ENCODE data around the gene PTBP1.
A peak's percentile ranks its signal among the peaks of the same experiment; 100 is the strongest.

The PTBP1 gene

DNA sequence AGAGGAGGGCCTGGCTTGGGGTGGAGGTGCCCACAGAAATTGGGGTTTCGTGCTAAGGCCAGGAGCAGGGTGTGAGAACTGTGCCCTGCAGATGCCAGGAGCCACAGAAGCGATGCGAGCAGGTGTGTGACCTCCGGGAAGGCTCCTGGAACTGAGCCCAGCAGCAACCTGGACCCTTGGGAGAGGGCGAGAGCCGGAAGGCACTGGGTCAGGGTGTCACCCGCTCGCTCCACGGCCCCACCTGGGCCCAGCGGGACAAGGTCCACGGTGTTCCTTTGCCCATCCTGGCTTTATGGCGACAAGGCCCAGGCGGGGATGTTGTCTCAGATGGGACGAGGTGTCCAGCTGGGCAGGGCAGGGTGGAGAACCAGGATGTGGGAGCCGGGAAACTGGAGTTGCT lies 42.2 kb upstream of the PTBP1 start:
- Histone ChIP-seq H4K20me1 (no peaks in the 10 kb centered on the region; a peak in 1 of 22 replicates), H3K27ac (no peak overlapping the region), H3K9me3 (replicated peaks in 1 of 11) (peaks cover 29 to 40% (median 38%) of the 10 kb centered on the region in 11 experiments), H3K9ac (peak overlapping the region in 1 of 11 experiments; percentile 44; a peak in 1 of 22 replicates), H3K36me3 (no peaks in the 10 kb centered on the region), H3K27me3 (no peaks in the 10 kb centered on the region), H3K4me2 (peak overlapping the region in 5 of 11 experiments; percentile 2 to 63 (median 11); a peak in 1 of 22 replicates), H3K4me1 (peaks cover 12 to 47% (median 30%) of the 10 kb centered on the region in 10 experiments), H3K4me3 (no peak overlapping the region)
- no peak for TF ChIP-seq Cebpa-rat (IDR thresholded peaks at IDR 0.05)

DNA sequence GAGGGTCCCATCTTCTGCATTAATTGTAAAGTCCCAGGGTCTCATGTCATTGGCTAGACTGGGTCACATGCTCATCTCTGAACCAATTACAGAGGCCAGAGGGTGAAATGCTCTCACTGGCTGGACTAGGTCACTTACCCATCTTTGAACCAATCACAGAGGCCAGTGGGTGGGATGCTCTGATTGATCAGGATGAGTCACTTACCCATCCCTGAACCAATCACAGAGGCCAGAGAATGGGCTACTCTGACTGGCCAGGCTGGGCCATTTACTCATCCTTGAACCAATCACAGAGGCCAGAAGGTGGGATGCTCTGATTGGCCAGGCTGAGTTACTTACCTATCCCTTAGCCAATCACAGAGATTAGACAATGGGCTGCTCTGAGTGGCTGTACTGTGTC lies 41.0 kb upstream of the PTBP1 start:
- no peak for TF ChIP-seq Cebpa-rat (IDR thresholded peaks at IDR 0.05)

DNA sequence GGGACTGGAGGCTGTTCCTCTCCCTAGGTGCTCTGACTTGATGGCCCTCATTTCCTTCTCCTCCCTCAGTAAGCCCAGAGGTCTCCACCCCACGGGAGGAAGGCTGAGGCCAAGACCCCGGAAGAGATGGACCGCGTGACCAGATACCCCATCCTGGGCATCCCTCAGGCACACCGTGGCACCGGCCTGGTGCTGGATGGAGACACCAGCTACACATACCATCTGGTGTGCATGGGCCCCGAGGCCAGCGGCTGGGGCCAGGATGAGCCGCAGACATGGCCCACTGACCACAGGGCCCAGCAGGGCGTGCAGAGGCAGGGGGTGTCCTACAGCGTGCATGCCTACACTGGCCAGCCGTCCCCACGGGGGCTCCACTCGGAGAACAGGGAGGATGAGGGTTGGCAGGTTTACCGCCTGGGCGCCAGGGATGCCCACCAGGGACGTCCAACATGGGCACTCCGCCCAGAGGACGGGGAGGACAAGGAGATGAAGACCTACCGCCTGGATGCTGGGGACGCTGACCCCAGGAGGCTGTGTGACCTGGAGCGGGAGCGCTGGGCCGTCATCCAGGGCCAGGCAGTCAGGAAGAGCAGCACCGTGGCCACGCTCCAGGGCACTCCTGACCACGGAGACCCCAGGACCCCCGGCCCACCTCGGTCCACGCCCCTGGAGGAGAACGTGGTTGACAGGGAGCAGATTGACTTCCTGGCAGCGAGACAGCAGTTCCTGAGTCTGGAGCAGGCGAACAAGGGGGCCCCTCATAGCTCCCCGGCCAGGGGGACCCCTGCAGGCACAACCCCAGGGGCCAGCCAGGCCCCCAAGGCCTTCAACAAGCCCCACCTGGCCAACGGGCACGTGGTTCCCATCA lies 40.2 kb upstream of the PTBP1 start:
- no peak for TF ChIP-seq Cebpa-rat (IDR thresholded peaks at IDR 0.05)
- Histone ChIP-seq H3K36me3 (no peaks in the 10 kb centered on the region), H3K4me2 (peak overlapping the region in 1 of 11 experiments; percentile 10; a peak in 1 of 22 replicates)

More for the DNA sequence above, 41.0 kb upstream of the PTBP1 start:
- Histone ChIP-seq H3K27me3 (no peaks in the 10 kb centered on the region), H3K27ac (no peak overlapping the region), H4K20me1 (no peaks in the 10 kb centered on the region; a peak in 1 of 22 replicates), H3K9me3 (replicated peaks in 1 of 11) (peaks cover 30 to 42% (median 39%) of the 10 kb centered on the region in 11 experiments), H3K4me3 (no peak overlapping the region; a peak in 1 of 20 replicates), H3K4me1 (peaks cover 12 to 44% (median 28%) of the 10 kb centered on the region in 10 experiments), H3K9ac (no peak overlapping the region), H3K4me2 (no peak overlapping the region), H3K36me3 (no peaks in the 10 kb centered on the region)

DNA sequence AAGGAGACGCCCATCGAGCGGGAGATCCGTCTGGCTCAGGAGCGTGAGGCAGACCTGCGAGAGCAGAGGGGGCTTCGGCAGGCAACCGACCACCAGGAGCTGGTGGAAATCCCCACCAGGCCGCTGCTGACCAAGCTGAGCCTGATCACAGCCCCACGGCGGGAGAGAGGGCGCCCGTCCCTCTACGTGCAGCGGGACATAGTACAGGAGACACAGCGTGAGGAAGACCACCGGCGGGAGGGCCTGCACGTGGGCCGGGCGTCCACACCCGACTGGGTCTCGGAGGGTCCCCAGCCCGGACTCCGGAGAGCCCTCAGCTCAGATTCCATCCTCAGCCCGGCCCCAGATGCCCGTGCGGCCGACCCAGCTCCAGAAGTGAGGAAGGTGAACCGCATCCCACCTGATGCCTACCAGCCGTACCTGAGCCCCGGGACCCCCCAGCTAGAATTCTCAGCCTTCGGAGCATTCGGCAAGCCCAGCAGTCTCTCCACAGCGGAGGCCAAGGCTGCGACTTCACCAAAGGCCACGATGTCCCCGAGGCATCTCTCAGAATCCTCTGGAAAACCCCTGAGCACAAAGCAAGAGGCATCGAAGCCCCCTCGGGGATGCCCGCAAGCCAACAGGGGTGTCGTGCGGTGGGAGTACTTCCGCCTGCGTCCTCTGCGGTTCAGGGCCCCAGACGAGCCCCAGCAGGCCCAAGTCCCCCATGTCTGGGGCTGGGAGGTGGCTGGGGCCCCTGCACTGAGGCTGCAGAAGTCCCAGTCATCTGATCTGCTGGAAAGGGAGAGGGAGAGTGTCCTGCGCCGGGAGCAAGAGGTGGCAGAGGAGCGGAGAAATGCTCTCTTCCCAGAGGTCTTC lies 39.2 kb upstream of the PTBP1 start:
- Histone ChIP-seq H3K9ac (no peak overlapping the region), H3K36me3 (no peaks in the 10 kb centered on the region), H4K20me1 (no peaks in the 10 kb centered on the region), H3K27me3 (no peaks in the 10 kb centered on the region; a peak in 1 of 22 replicates), H3K9me3 (replicated peaks in 1 of 11) (peaks cover 37 to 53% (median 44%) of the 10 kb centered on the region in 11 experiments), H3K4me3 (no peak overlapping the region), H3K4me2 (no peak overlapping the region), H3K4me1 (peaks cover 8 to 29% (median 20%) of the 10 kb centered on the region in 10 experiments; a peak in 19 of 20 replicates), H3K27ac (no peak overlapping the region)
- no peak for TF ChIP-seq Cebpa-rat (IDR thresholded peaks at IDR 0.05)

More for the DNA sequence above, 40.2 kb upstream of the PTBP1 start:
- no peak overlapping the region; a peak in 1 of 20 replicates for H3K4me3 ChIP-seq
- no peaks in the 10 kb centered on the region for H4K20me1 ChIP-seq
- H3K4me1 ChIP-seq = peaks cover 12 to 36% (median 25%) of the 10 kb centered on the region in 10 experiments
- H3K9me3 ChIP-seq (replicated peaks in 1 of 11) = peaks cover 35 to 48% (median 44%) of the 10 kb centered on the region in 11 experiments
- H3K27ac ChIP-seq = no peak overlapping the region
- no peak overlapping the region for H3K9ac ChIP-seq
- no peaks in the 10 kb centered on the region; a peak in 1 of 22 replicates for H3K27me3 ChIP-seq

DNA sequence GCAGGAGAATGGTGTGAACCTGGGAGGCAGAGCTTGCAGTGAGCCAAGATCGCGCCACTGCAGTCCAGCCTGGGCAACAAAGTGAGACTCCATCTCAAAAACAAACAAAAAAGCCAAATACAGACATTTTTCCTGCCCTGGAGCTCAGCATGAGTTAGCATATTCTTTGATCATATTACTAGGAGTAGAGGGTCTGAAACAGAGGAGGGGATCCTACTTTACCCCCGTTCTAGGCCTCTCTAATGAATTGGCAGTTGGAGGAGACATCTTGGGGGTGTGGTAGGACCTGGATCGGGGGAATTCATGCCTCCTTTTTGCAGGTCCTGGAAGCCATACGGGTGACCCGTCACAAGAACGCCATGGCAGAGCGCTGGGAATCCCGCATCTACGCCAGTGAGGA lies 34.1 kb upstream of the PTBP1 start:
- no peak overlapping the region for H3K9ac ChIP-seq
- H3K4me2 ChIP-seq = no peak overlapping the region
- no peak for TF ChIP-seq Cebpa-rat (IDR thresholded peaks at IDR 0.05)
- H3K4me3 ChIP-seq = no peak overlapping the region
- H3K4me1 ChIP-seq = peaks cover 0 to 7% (median 0%) of the 10 kb centered on the region in 10 experiments; a peak in 1 of 20 replicates
- H3K27ac ChIP-seq = no peak overlapping the region
- H4K20me1 ChIP-seq = no peaks in the 10 kb centered on the region
- H3K9me3 ChIP-seq (replicated peaks in 1 of 11) = peaks cover 16 to 32% (median 23%) of the 10 kb centered on the region in 11 experiments
- no peaks in the 10 kb centered on the region; a peak in 1 of 22 replicates for H3K27me3 ChIP-seq
- H3K36me3 ChIP-seq = no peaks in the 10 kb centered on the region

DNA sequence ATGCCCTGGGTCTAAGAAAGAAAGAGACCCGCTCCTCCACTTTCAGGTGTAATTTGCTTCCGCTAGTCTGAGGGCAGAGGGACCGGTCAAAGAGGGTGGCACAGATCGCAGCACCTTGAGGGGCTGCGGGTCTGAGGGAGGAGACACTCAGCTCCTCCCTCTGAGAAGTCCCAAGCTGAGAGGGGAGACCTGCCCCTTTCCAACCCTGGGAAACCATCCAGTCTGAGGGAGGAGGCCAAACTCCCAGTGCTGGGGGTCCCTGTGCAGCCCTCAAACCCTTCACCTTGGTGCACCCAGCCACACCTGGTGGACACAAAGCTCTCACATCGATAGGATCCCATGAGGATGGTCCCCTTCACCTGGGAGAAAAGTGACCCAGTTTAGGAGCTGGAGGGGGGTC lies 33.4 kb upstream of the PTBP1 start:
- no peak for TF ChIP-seq Cebpa-rat (IDR thresholded peaks at IDR 0.05)
- H3K4me3 ChIP-seq = no peak overlapping the region
- H3K36me3 ChIP-seq = no peaks in the 10 kb centered on the region
- H3K9me3 ChIP-seq (replicated peaks in 1 of 11) = peaks cover 9 to 25% (median 16%) of the 10 kb centered on the region in 11 experiments
- H3K9ac ChIP-seq = no peak overlapping the region
- no peaks in the 10 kb centered on the region; a peak in 1 of 22 replicates for H3K27me3 ChIP-seq
- H3K4me1 ChIP-seq = peaks cover 0 to 7% (median 0%) of the 10 kb centered on the region in 10 experiments; a peak in 1 of 20 replicates
- H3K4me2 ChIP-seq = no peak overlapping the region; a peak in 1 of 22 replicates
- no peaks in the 10 kb centered on the region for H4K20me1 ChIP-seq
- no peak overlapping the region for H3K27ac ChIP-seq

DNA sequence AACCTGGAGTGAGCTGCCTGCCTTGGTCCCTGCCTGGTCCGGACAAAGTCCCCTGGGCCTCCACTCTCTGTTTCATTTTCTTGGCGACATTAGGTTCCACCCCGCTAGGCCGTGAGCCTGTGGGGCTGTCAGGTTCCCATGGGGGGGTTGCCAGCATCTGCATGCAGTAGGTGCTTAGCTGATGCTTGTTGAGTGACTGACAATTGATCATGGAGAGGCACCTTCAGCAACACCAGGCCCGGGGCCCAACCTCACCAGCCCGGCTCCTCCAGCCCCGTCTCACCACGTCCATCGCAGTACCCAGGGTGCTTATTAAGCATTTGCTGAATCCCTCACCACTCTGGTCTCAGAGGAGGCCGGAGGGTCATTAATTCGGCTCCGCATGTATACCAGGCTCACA lies 33.0 kb upstream of the PTBP1 start:
- Histone ChIP-seq H3K27ac (no peak overlapping the region), H4K20me1 (no peaks in the 10 kb centered on the region), H3K4me2 (no peak overlapping the region; a peak in 1 of 22 replicates), H3K36me3 (no peaks in the 10 kb centered on the region), H3K4me1 (peaks cover 0 to 7% (median 0%) of the 10 kb centered on the region in 10 experiments; a peak in 1 of 20 replicates), H3K9ac (0 out of 22 replicates have a peak overlapping the region, but pooled peaks of 1 of the 11 experiments have one; percentile 5), H3K27me3 (no peaks in the 10 kb centered on the region; a peak in 1 of 22 replicates), H3K4me3 (no peak overlapping the region), H3K9me3 (replicated peaks in 1 of 11) (peaks cover 5 to 20% (median 11%) of the 10 kb centered on the region in 11 experiments; a peak in 17 of 22 replicates)
- TF ChIP-seq Cebpa-rat (IDR thresholded peaks at IDR 0.05) = no peak

DNA sequence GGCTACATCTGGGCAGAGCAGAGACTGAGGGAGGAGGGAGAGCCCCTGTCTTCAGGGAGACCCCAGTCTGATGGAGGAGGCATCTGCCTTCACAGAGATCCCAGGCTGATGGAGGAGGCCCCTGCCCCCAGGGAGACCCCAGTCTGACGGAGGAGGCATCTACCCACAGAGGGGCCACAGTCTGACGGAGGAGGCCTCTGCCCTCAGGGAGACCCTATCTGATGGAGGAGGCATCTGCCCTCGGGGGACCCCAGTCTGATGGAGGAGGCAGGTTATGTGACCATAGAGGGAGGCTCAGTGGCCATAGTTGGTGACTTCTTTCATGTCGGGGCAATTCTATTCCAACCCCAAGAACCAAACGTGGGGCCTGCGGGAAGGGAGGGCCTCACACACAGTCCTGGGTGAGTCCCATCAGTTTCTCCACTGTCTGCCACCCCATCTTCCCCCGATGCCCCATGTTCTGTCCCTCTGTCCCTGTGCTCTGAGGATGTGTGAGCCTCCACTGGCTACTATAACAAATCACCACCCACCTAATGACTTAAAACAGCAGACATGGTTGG lies 32.0 kb upstream of the PTBP1 start:
- peaks cover 0 to under 1% (median 0%) of the 10 kb centered on the region in 11 experiments; a peak in 4 of 22 replicates for H3K27me3 ChIP-seq
- peaks cover 0 to 7% (median 0%) of the 10 kb centered on the region in 10 experiments; a peak in 1 of 20 replicates for H3K4me1 ChIP-seq
- H3K4me3 ChIP-seq = no peak overlapping the region
- H3K36me3 ChIP-seq = no peaks in the 10 kb centered on the region
- H3K27ac ChIP-seq = no peak overlapping the region
- H4K20me1 ChIP-seq = no peaks in the 10 kb centered on the region
- H3K9ac ChIP-seq = no peak overlapping the region
- no peak overlapping the region for H3K4me2 ChIP-seq
- peaks cover 0 to 12% (median 6%) of the 10 kb centered on the region in 11 experiments; a peak in 13 of 22 replicates for H3K9me3 ChIP-seq (replicated peaks in 1 of 11)
- TF ChIP-seq Cebpa-rat (IDR thresholded peaks at IDR 0.05) = no peak
